Loucy (cell line): ENCODE data around the gene NCOR1.
"Not testable (repeated sequence)": the region's sequence is repeated elsewhere in the genome, so short reads cannot be mapped to it uniquely, and the experiment has no call there.

Source experiments
- H2AFZ ChIP-seq: fragments of 200-600 bp; sonication (generic); 2 replicates; pipeline ENCODE4 v1.6.0; 2016; ENCODE audit warnings: antibody characterized with exemption, mild to moderate bottlenecking, low read length, moderate library complexity
- H3F3A ChIP-seq: fragments of 200-600 bp; 2 replicates; pipeline ENCODE4 v1.6.0; 2016; ENCODE audit warnings: antibody characterized with exemption, low read depth, mild to moderate bottlenecking
- H3K27me3 ChIP-seq: fragments of 200-600 bp; sonication (generic); 2 replicates; pipeline ENCODE4 v1.6.1; 2014; ENCODE audit warnings: low read length, mild to moderate bottlenecking; ENCODE audit not compliant: insufficient read depth, poor library complexity, severe bottlenecking
- H3K36me3 ChIP-seq: fragments of 200-600 bp; sonication (generic); 2 replicates; pipeline ENCODE4 v1.6.1; 2016; ENCODE audit warnings: low read length; ENCODE audit not compliant: insufficient read depth
- H3K4me1 ChIP-seq: fragments of 200-600 bp; sonication (generic); 2 replicates; pipeline ENCODE4 v1.5.1; 2014; ENCODE audit warnings: low read length, mild to moderate bottlenecking; ENCODE audit not compliant: insufficient read depth, poor library complexity, severe bottlenecking
- H3K4me2 ChIP-seq: fragments of 200-600 bp; sonication (generic); 2 replicates; pipeline ENCODE4 v1.6.0; 2014; ENCODE audit warnings: antibody characterized with exemption, low read length, low read depth, mild to moderate bottlenecking; ENCODE audit not compliant: poor library complexity, severe bottlenecking
- H3K4me3 ChIP-seq: fragments of 200-600 bp; sonication (generic); 2 replicates; pipeline ENCODE4 v1.5.1; 2014; ENCODE audit warnings: low read length, mild to moderate bottlenecking, mixed read lengths; ENCODE audit not compliant: poor library complexity, severe bottlenecking
- H3K79me2 ChIP-seq: fragments of 200-600 bp; sonication (generic); 2 replicates; pipeline ENCODE4 v1.6.1; 2014; ENCODE audit warnings: low read length; ENCODE audit not compliant: insufficient read depth
- H3K9ac ChIP-seq: fragments of 200-600 bp; sonication (generic); 2 replicates; pipeline ENCODE4 v1.6.0; 2014; ENCODE audit warnings: mild to moderate bottlenecking, low read depth, low read length, moderate library complexity; ENCODE audit not compliant: poor library complexity, severe bottlenecking
- H3K9me2 ChIP-seq: fragments of 200-600 bp; sonication (generic); replicated peaks from 2 replicates; pipeline ENCODE4 v1.6.1; 2016; ENCODE audit warnings: low read depth, low read length, mixed read lengths
- H3K9me3 ChIP-seq: fragments of 200-600 bp; sonication (generic); 2 replicates; pipeline ENCODE4 v1.6.1; 2014; ENCODE audit warnings: mild to moderate bottlenecking, antibody characterized with exemption, low read length, low read depth; ENCODE audit not compliant: insufficient read depth
- H4K20me1 ChIP-seq: fragments of 200-600 bp; sonication (generic); 2 replicates; pipeline ENCODE4 v1.6.0; 2014; ENCODE audit warnings: antibody characterized with exemption, low read length, mild to moderate bottlenecking; ENCODE audit not compliant: insufficient read depth, poor library complexity, severe bottlenecking
- CTCF ChIP-seq: fragments of 200-600 bp; sonication (generic); conservative IDR thresholded peaks from 2 replicates; pipeline ENCODE4 v1.5.1; 2014; ENCODE audit warnings: mild to moderate bottlenecking, antibody characterized with exemption, low read length
- EZH2phosphoT487 ChIP-seq: fragments of 200-600 bp; IDR thresholded peaks from 2 replicates; pipeline ENCODE4 v1.6.1; 2018; ENCODE audit warnings: antibody characterized with exemption, mild to moderate bottlenecking, moderate library complexity, borderline replicate concordance

Gene NCOR1

GRCh38 chr17:16148596-16148995, 66.7 kb downstream of the NCOR1 start:
- Histone ChIP-seq H3F3A (0 out of 2 replicates have a peak, but pooled peaks cover 2% of the 10 kb centered on the region), H3K4me1 (no peaks in the 10 kb centered on the region), H3K4me3 (no peak overlapping the region), H3K9me2 (no peaks in the 10 kb centered on the region), H3K9me3 (no peaks in the 10 kb centered on the region), H2AFZ (no peak overlapping the region), H3K27me3 (no peaks in the 10 kb centered on the region), H3K9ac (no peak overlapping the region), H3K36me3 (peaks cover 72% of the 10 kb centered on the region), H3K79me2 (no peaks in the 10 kb centered on the region), H3K4me2 (no peak overlapping the region), H4K20me1 (no peaks in the 10 kb centered on the region)
- TF ChIP-seq EZH2phosphoT487: no peak
- no peak for TF ChIP-seq CTCF

- H3K36me3 ChIP-seq: peaks cover 82% of the 10 kb centered on the region; the same call in 1 of the 2 replicates
- H3K27me3 ChIP-seq, H3K79me2 ChIP-seq: not testable (repeated sequence)
These were observed 69.9 kb downstream of the NCOR1 start for GRCh38 chr17:16145319-16145890.

GRCh38 chr17:16141685-16142084, 73.6 kb downstream of the NCOR1 start:
- H3K79me2 ChIP-seq: no peaks in the 10 kb centered on the region
- H2AFZ ChIP-seq: no peak overlapping the region
- H4K20me1 ChIP-seq: no peaks in the 10 kb centered on the region
- TF ChIP-seq CTCF (no peak), EZH2phosphoT487 (no peak)
- H3F3A ChIP-seq: no peaks in the 10 kb centered on the region
- H3K9me3 ChIP-seq: no peaks in the 10 kb centered on the region
- H3K36me3 ChIP-seq: peaks cover 75% of the 10 kb centered on the region; the same call in 1 of the 2 replicates
- no peak overlapping the region for H3K4me3 ChIP-seq
- no peaks in the 10 kb centered on the region for H3K9me2 ChIP-seq
- H3K4me2 ChIP-seq: no peak overlapping the region
- H3K9ac ChIP-seq: no peak overlapping the region
- H3K4me1 ChIP-seq: no peaks in the 10 kb centered on the region
- H3K27me3 ChIP-seq: no peaks in the 10 kb centered on the region

More at GRCh38 chr17:16145319-16145890, 69.9 kb downstream of the NCOR1 start:
- H2AFZ ChIP-seq, H4K20me1 ChIP-seq, H3F3A ChIP-seq, H3K4me1 ChIP-seq, H3K9me3 ChIP-seq, H3K9ac ChIP-seq, H3K4me3 ChIP-seq, H3K4me2 ChIP-seq, H3K9me2 ChIP-seq: not testable (repeated sequence)

DNA sequence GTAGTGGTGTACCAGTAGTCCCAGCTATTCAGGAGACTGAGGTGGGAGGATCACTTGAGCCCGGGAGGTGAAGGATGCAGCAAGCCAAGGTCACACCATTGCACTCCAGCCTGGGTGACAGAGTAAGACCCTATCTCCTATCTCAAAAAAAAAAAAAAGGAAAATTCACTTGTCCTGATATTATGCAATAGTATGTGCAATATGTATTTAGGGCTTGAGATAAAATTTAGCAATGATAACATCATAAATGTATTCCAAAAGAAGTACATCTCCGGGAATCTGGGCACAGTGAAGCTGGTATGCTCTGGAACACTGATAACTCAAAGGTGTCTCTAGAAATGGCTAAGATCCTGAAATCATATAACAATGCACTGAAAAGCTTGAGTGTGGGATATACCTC, 74.5 kb downstream of the NCOR1 start:
- Histone ChIP-seq H3K4me1 (no peaks in the 10 kb centered on the region), H3K9me3 (no peaks in the 10 kb centered on the region), H3K9ac (no peak overlapping the region), H3K27me3 (no peaks in the 10 kb centered on the region), H3K4me3 (no peak overlapping the region), H2AFZ (no peak overlapping the region), H3K4me2 (no peak overlapping the region), H4K20me1 (no peaks in the 10 kb centered on the region), H3K9me2 (no peaks in the 10 kb centered on the region), H3K79me2 (no peaks in the 10 kb centered on the region), H3K36me3 (peaks cover 75% of the 10 kb centered on the region; the same call in 1 of the 2 replicates), H3F3A (no peaks in the 10 kb centered on the region)
- no peak for TF ChIP-seq EZH2phosphoT487
- TF ChIP-seq CTCF: no peak
